ENCODE results near the gene TUBGCP6.

TUBGCP6 gene

DNA sequence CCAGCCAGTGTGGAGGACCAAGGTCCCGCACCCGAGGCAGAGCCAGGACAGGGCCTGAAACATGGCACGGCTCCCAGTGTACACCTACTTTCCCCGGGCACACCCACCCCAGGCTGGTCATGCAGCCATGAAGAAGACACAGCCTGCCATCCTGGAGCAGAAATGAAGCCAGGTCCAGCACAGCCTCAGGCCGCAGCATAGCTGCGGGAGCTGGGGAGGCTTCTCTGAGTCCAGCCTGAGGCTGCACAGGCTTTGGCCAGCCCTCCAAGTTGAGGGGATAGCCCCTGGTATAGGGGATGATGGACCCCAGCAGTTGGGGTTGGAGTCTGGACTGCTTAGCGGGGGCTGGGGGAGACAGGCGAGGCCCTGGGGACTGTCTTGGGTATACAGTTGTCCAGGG, 9.1 kb upstream of the TUBGCP6 start:
- no peak for DNase-seq (ENCODE audit: low read depth)
- TF ChIP-seq, protein P1, sequence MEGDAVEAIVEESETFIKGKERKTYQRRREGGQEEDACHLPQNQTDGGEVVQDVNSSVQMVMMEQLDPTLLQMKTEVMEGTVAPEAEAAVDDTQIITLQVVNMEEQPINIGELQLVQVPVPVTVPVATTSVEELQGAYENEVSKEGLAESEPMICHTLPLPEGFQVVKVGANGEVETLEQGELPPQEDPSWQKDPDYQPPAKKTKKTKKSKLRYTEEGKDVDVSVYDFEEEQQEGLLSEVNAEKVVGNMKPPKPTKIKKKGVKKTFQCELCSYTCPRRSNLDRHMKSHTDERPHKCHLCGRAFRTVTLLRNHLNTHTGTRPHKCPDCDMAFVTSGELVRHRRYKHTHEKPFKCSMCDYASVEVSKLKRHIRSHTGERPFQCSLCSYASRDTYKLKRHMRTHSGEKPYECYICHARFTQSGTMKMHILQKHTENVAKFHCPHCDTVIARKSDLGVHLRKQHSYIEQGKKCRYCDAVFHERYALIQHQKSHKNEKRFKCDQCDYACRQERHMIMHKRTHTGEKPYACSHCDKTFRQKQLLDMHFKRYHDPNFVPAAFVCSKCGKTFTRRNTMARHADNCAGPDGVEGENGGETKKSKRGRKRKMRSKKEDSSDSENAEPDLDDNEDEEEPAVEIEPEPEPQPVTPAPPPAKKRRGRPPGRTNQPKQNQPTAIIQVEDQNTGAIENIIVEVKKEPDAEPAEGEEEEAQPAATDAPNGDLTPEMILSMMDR (conservative IDR thresholded peaks at IDR 0.05; ENCODE audit: low read depth, low read length): no peak
- no peak overlapping the region for H3K4me3 ChIP-seq (ENCODE audit: low read depth, low read length)

DNA sequence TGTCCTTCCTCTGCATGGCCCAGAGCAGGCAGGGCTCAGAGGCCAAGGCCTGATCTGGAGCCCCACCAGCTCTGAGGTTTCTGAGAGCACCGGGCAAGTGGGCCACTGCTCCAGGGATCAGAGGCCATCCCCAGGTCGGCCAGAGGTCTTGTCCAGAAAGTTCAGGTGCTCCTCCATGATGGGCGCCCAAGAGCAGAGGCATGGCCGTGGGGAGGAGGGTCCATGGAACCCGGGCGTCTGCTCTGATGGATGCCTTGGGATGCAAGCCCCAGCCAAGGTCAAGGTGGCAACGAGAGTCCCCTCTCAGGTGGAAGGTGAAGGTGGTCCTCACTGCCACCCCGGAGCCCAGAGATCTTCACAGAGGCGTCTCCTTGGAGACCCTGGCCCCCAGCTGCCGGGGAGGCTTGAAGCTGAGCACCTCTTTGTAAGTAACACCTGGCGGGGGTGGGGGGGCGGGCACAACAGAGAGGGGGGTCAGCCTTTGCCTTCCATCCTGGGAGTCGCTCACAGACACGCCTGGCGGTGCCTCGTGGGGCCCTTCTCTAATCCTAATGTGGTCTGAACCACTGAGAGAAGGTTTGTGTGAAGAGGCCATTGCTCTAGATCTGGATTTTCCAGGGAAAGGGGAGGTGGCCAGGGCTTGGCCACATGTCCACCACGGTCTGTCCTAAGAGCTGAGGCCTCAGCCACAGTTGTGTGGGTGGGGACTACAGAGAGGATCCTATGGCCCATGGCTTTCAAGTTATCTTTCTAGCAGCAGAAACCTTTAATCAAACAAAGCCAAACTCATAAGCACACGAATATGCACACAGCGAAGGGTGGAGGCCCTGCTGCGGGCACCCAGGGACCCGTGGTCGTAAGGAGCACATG, 8.5 kb upstream of the TUBGCP6 start:
- no peak for DNase-seq (ENCODE audit: low read depth)
- TF ChIP-seq, protein P1 (conservative IDR thresholded peaks at IDR 0.05; ENCODE audit: low read depth, low read length): no peak
- H3K4me3 ChIP-seq (ENCODE audit: low read depth, low read length): no peak overlapping the region

DNA sequence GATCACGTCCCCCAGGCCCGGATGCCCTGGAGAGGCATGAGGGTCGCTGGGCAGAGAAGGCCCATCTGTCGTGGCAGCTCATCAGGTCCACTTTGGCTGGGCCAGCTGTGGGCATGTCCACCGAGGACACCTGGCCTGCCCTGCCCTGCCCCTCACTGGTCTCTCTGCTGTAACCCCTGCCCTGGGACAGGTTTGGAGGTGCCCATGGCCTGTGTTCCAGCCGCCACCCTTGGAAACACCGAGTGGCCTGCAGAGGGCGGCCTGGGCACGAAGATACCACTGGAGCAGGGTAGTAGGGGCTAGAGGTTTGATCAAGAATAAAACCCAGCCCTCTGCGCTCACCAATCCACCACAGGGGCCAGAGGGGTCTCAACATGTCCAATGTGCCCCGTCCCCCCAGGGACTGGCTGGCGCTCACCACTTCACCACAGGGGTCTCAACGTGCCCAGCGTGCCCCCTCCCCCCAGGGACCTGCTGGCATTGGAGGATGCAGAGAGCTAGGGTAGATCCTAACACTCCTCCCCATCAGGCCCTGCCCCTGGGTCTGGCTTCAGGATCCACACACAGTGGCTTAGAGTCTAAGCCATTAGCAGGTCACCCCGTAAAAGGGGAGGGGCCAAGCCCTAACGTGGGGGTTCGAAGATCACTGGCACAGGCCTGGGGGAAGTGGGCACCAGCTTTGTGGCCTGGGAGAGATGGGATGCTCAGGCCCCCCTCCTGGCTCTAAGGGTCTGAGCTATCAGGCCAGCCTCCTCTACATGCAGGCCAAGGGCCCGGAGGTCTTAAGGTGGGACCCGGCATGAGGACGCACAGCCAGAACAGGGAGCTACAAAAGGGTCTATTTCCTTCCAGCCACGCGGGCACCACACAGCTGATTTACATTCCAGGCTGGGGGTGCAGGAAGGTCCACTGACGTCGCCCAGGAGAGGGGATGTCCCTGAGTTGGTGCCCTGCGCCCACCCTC, 7.5 kb upstream of the TUBGCP6 start:
- peak; percentile 70 for DNase-seq (ENCODE audit: low read depth)
- H3K4me3 ChIP-seq (ENCODE audit: low read depth, low read length): no peak overlapping the region
- TF ChIP-seq, protein P1 (conservative IDR thresholded peaks at IDR 0.05; ENCODE audit: low read depth, low read length): peak; percentile 75

DNA sequence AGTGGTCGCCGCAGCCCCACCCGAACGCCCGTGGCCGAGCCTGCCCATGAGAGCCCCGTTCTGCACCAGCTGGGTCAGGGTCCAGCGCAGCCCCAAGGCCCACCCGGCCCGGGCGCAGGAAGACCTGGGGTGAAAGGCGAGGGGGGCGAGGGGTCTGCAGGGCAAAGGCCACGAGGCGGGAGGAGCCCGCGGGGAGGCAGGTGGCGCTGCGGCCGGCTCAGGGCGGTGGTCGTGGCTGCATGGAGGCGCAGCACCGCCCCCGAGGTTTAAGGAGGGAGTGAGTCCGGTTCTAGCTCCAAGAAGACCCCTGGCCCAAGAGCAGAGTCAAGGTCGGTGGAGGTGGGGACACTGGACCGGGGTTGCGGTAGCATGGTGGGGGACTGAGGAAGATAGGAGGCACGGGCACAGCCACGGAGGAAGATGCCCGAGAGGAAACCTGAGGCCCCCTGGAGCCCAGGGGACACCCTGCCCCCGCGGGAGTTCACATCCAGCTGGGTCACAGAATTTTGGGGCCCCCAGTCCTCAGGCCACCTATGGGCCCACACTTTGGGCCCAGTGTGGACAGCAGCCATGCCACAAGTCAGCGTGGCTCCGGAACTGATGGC, 6.8 kb upstream of the TUBGCP6 start:
- TF ChIP-seq, protein P1 (conservative IDR thresholded peaks at IDR 0.05; ENCODE audit: low read depth, low read length): no peak
- no peak for DNase-seq (ENCODE audit: low read depth)
- peak overlapping the region; percentile 81 for H3K4me3 ChIP-seq (ENCODE audit: low read depth, low read length)

DNA sequence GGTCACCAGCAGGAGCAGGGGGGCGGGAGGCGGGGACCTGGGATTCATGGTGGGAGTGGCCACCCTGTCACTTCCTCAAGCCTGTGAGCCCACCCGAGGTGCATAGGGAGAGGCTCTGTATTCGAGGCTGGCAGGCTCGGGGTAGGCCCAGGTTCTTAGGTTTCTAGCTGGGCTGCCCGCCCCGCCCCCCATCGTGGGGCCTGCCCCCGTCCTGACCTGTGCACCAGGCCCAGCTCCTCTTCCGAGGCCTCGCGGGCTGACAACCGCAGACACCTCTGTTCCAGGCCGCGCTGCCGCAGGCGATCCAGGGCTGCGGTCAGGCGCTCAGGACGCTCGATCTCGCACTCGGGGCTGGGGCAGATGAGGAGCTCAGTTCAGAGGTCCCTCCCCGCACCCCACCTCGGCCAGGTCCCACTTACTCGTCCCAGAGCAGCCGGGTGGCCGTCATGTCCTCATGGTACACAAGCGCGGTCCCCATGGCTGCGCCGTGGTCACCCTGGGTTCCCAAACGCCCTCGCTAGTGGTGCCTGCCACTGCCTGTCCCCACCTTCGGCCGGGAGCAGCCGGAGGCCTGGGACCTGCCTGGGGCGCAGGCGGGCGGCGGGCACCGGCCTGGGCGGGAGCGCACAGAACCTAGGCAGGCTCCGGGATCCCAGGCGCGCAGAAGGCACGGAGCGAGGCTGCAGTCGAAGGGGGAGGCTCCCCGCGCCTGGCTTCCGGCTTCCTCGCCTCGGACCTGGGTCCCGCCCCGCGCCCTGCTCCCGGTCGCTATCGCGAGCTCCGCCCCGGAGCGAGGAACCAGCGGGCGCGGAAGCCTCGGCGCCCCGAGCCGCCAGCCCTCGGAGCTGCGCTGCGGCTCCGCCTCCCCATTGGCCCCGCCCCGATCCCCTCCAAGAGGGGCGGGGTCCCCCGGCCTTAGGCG, 6.0 kb upstream of the TUBGCP6 start, which contains the start of gene HDAC10:
Gene HDAC10 (minus strand): TSS at position 711 of the 922 bp plus-strand sequence. CDS start 233 bp downstream, at position 478.
- TF ChIP-seq, protein P1 (conservative IDR thresholded peaks at IDR 0.05; ENCODE audit: low read depth, low read length): no peak
- H3K4me3 ChIP-seq (ENCODE audit: low read depth, low read length): peak within 1 kb of the TSS; percentile 81
- peak; percentile 82 for DNase-seq (ENCODE audit: low read depth)

DNA sequence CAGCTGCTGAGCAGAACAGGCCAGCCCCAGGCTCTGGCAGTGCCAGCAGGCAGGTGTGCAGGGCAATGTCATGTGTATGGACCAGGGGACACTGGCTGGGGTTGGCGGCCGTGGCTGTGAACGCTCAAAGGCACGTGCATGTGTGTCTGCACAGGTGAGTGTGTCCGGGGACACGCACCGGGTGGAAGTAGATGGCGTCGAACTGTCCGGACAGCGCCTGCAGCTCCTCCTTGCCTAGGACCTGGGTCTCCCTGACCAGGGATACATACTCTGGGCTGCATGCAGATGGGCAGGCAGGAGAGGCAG, 5.4 kb upstream of the TUBGCP6 start:
- TF ChIP-seq, protein P1 (conservative IDR thresholded peaks at IDR 0.05; ENCODE audit: low read depth, low read length): no peak
- no peak for DNase-seq (ENCODE audit: low read depth)
- H3K4me3 ChIP-seq (ENCODE audit: low read depth, low read length): peak overlapping the region; percentile 81
